ENCODE measurements around the gene PCDHGA7.
"Not testable (repeated sequence)": the region's sequence is repeated elsewhere in the genome, so short reads cannot be mapped to it uniquely, and the experiment has no call there.

Gene PCDHGA7

GRCh38 chr5:141366016-141366896 is 16.3 kb upstream of the PCDHGA7 start:
- DNase-seq (ENCODE audit: low read depth), result no peak

DNA sequence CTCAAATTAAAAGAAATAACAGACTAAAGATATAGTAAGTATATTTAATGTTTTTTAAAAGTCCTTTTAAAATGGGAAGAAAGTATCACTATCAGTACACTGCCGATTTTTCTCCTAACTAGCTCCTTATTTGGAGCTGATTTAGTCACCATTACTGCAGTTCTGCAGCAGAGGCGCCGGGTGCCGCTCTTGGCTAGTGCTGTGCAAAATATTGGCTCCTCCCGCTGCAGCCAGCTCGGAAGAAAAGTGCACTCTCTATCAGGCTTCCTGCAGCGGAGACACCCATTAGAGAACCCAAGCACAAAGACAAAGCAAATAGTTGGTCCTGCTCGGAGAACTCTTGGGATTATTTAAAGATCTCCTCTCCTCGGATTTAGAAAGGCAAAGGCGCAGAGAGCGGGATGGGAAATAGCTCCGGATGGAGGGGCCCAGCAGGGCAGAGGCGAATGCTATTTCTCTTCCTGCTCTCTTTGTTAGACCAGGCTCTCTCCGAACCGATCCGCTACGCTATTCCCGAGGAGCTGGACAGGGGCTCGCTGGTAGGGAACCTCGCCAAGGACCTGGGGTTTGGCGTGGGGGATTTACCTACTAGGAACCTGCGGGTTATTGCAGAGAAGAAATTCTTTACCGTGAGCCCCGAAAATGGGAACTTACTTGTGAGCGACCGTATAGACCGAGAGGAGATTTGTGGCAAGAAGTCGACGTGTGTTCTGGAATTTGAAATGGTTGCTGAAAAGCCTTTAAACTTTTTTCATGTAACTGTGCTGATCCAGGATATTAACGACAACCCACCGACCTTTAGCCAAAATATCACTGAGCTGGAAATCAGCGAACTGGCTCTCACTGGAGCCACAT is 12.3 kb upstream of the PCDHGA7 start, which contains the start of gene PCDHGB3:
TSS of gene PCDHGB3 (plus strand) at position 249 of the 855 bp plus-strand sequence. CDS start at position 402, 153 bp downstream.
- DNase-seq (ENCODE audit: low read depth), result no peak

DNA sequence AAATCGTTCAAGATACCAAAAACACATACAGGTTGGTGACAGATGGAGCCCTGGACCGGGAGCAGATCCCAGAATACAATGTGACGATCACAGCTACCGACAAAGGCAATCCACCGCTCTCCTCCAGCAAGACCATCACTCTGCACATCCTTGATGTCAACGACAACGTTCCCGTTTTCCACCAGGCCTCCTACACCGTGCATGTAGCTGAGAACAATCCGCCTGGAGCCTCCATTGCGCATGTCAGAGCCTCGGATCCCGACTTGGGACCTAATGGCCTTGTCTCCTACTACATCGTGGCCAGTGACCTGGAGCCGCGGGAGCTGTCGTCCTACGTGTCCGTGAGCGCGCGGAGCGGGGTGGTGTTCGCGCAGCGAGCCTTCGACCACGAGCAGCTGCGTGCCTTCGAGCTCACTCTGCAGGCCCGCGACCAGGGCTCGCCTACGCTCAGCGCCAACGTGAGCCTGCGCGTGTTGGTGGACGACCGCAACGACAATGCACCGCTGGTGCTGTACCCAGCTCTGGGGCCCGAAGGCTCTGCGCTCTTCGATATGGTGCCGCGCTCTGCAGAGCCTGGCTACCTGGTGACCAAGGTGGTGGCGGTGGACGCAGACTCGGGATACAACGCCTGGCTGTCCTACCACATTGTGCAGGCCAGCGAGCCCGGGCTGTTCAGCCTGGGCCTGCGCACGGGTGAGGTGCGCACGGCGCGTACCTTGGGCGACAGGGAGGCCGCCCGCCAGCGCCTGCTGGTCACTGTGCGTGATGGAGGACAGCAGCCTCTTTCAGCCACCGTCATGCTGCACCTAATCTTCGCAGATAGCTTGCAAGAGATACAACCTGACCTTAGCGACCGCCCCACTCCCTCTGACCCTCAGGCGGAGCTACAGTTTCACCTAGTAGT is 10.7 kb upstream of the PCDHGA7 start:
- no peak for DNase-seq (ENCODE audit: low read depth)

- no peak for DNase-seq (ENCODE audit: low read depth)
Observed at GRCh38 chr5:141373673-141374317, 8.7 kb upstream of the PCDHGA7 start, which contains the start of gene PCDHGA6. Gene PCDHGA6, plus strand, starts transcription at chr5:141373891. Its CDS starts 193 bp downstream, at chr5:141374084.

GRCh38 chr5:141374627-141375026 is 7.9 kb upstream of the PCDHGA7 start:
- no peak for DNase-seq (ENCODE audit: low read depth)

GRCh38 chr5:141375444-141376155 is 6.9 kb upstream of the PCDHGA7 start:
- DNase-seq (ENCODE audit: low read depth), result not testable (repeated sequence)

GRCh38 chr5:141383345-141383744 is 803 bp downstream of the PCDHGA7 start:
- DNase-seq (ENCODE audit: low read depth), result no peak

- DNase-seq (ENCODE audit: low read depth), result no peak
Observed at GRCh38 chr5:141384471-141385267, 2.1 kb downstream of the PCDHGA7 start.

DNA sequence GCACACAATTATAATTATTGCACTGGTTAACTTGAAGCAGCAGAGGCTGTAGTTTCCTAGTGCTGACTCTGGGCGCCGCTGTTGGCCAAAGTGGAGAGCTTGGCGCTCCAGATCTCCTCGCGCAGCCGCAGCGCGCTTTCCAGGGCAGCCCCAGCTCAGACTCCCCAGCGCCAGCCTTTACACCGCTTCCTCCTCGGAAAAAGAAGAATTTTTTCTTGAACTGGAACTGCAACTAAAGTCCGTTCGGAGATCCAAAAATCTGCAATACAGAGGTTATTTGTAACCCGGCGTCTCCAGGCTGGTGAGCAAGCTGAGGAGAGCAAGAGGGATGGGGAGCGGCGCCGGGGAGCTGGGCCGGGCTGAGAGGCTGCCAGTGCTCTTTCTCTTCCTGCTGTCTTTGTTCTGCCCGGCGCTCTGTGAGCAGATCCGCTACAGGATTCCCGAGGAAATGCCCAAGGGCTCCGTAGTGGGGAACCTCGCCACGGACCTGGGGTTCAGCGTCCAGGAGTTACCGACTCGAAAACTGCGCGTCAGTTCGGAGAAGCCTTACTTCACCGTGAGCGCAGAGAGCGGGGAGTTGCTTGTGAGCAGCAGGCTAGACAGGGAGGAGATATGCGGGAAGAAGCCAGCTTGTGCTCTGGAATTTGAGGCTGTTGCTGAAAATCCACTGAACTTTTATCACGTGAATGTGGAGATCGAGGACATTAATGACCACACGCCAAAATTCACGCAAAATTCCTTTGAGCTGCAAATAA is 5.2 kb downstream of the PCDHGA7 start, which contains the start of gene PCDHGB4:
TSS of gene PCDHGB4 (plus strand) at position 142 of the 755 bp plus-strand sequence. CDS start at position 329, 187 bp downstream.
- DNase-seq (ENCODE audit: low read depth), result not testable (repeated sequence)

GRCh38 chr5:141388661-141389060 is 6.1 kb downstream of the PCDHGA7 start:
- DNase-seq (ENCODE audit: low read depth), result no peak

GRCh38 chr5:141389153-141390042 is 6.9 kb downstream of the PCDHGA7 start:
- no peak for DNase-seq (ENCODE audit: low read depth)

GRCh38 chr5:141392429-141393198 is 10.1 kb downstream of the PCDHGA7 start, which contains the start of gene PCDHGA8:
Gene PCDHGA8, plus strand, starts transcription at chr5:141392633. Its CDS starts 181 bp downstream, at chr5:141392814.
- no peak for DNase-seq (ENCODE audit: low read depth)

GRCh38 chr5:141393267-141393666 is 10.7 kb downstream of the PCDHGA7 start:
- no peak for DNase-seq (ENCODE audit: low read depth)

- DNase-seq (ENCODE audit: low read depth), result not testable (repeated sequence)
Observed at GRCh38 chr5:141394401-141395187, 12.1 kb downstream of the PCDHGA7 start.

- not testable (repeated sequence) for DNase-seq (ENCODE audit: low read depth)
Observed at GRCh38 chr5:141397756-141398551, 15.4 kb downstream of the PCDHGA7 start, which contains the start of gene PCDHGB5. Gene PCDHGB5, plus strand, starts transcription at chr5:141397947. Its CDS starts 181 bp downstream, at chr5:141398128.
